IPS-18c (cell line): ENCODE data around the gene RAB5IF.
"Not testable (repeated sequence)": the region's sequence is repeated elsewhere in the genome, so short reads cannot be mapped to it uniquely, and the experiment has no call there.

Experiments used
- H3K4me3 ChIP-seq: 2 replicates; pipeline ENCODE4 v1.7.0; 2013; ENCODE audit warnings: low read depth, mild to moderate bottlenecking, low read length, moderate library complexity; ENCODE audit not compliant: insufficient read depth
- H3K9me3 ChIP-seq: one replicate; pipeline ENCODE4 v1.6.1; 2013; ENCODE audit warnings: mild to moderate bottlenecking, low read length, moderate library complexity; ENCODE audit not compliant: control insufficient read depth, insufficient read depth

The RAB5IF gene

DNA sequence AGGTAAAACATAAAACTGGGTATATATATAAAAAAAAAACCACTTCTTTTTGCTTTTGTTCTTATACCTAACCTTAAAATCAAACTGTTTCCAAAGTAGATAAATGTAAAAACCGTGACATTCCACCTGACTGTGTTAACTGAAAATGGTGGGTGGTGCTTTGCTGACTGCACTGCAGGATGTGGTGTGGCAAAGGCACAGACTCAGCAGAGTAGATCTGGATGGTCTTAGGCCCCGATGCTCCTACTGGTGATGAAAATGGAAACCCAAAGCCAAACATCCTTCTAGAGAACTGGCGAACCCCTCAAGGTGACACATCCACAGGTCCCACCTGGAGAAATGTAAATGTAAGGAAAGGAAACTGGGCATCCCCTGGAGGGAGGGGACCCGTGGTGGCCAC lies 23.3 kb upstream of the RAB5IF start:
- Histone ChIP-seq H3K9me3 (peaks cover 2% of the 10 kb centered on the region), H3K4me3 (no peak overlapping the region)

GRCh38 chr20:36582821-36583220 lies 22.8 kb upstream of the RAB5IF start:
- no peak overlapping the region for H3K4me3 ChIP-seq
- H3K9me3 ChIP-seq = peaks cover 2% of the 10 kb centered on the region

GRCh38 chr20:36584018-36584481 lies 21.5 kb upstream of the RAB5IF start:
- H3K9me3 ChIP-seq = peaks cover 2% of the 10 kb centered on the region

DNA sequence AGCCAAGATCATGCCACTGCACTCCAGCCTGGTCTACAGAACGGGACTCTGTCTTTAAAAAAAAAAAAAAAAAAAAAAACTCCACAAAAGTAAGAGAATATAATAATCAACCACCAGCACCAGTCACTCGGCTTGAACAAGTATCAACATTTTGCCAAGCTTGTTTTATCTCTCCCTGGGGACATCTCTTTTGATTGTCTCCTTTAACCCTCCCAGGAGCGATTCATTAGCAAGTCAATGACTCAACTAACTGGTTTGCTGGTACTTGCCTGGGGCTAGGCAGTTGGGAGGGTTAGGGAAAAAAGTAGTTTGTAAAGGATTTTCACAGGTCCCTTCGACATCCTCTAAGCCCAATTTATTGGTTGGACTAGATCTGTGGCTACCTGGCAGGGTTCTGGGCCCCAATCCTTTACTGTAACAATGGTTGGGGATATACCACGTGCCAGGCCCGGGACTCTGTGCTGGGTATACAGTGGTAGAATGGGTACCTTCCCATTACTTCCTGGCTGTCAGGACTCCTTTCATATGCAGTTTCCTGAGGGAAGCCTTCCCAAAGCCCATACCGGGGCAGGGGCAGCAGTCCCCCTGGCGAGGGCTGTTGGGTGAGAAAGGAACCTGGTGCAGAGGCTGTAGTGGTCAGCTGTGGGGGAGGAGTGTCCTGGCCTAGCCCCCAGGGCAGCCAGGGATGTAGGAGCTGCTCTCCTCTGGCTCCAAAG lies 20.0 kb upstream of the RAB5IF start:
- peak overlapping the region; percentile 25; the same call in 1 of the 2 replicates for H3K4me3 ChIP-seq
- peaks cover 2% of the 10 kb centered on the region for H3K9me3 ChIP-seq

More at GRCh38 chr20:36584018-36584481, 21.5 kb upstream of the RAB5IF start:
- H3K4me3 ChIP-seq = no peak overlapping the region

DNA sequence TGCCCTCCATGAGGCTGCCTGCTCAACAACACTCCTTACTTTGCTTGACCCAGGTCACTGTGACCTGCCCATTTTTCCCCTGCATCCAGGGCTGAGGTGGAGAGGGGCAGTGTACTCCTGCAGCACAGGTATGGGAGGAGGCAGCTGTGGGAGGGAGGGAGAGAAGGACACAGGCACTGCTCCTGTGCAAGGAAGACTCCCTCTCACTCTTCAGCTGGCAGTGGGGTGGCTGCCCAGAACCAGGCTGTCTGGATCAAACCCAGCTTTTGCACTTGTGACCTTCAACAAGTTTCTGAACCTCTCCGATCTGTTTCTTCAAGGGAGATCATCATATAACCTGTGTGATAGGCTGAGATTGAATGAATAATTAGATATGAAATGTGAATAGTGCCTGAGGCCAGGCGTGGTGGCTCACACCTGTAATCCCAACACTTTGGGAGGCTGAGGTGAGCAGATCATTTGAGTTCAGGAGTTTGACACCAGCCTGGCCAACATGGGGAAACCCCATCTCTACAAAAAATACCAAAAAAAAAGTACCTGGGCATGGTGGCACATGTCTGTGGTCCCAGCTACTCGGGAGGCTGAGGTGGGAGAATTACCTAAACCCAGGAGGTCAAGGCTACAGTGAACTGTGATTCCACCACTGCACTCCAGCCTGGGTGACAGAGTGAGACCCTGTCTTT lies 18.1 kb upstream of the RAB5IF start:
- peaks cover 2% of the 10 kb centered on the region for H3K9me3 ChIP-seq
- no peak overlapping the region for H3K4me3 ChIP-seq

DNA sequence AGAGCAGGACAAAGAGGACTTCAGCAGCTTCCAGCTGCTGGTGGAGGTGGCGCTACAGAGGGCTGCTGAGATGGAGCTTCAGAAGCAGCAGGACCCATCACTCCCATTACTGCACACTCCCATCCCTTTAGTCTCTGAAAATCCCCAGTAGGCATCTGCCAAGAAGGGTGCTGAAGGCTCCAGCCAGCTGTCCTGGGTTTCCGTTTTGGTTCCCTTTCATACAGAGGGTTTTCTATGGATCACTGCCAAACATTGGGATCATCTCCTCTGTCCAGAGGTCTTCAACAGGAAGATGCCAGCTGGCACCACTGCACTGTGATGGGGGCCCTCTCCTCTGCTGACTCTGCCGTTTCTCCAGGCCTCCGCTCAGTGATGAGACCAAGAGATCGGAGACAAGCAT lies 14.3 kb upstream of the RAB5IF start:
- no peaks in the 10 kb centered on the region for H3K9me3 ChIP-seq
- H3K4me3 ChIP-seq = no peak overlapping the region

DNA sequence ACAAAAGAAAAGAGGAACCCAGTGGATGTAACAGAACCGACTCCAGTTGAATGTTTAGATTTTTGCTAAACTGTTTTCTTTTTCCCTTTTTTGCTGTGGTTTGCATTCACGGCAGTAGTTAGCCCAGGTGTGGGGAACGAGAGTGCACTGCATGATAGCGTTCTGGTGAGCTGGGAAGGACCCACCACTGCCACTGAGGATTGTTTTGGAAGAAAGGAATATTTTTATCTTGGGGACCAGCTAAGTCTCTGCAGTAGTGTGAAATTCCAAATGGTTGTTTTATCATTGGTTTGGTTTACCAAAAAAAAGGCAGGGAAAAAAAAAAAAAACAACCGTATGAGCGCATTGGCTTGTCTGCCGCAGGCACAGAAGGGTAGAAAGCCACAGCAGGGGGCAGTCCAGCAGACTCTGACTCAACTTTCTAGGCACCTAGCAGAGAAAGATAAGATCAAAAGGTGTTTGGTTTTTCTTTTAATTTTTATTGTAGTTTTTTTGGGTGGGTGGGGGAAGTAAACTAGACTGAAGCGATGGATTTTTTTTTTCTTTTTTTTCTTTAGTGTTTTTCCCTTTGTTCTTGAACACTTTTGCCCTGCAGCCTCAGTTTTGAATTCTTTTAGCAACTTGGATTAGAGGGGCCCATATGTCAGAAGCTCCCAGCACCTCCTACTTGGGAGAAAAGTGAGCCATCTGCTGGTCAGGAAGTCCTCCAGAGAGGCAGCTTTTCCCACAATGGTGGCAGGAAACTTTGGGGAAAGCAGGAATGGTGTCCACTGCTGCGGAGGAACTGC lies 13.5 kb upstream of the RAB5IF start:
- H3K9me3 ChIP-seq = no peaks in the 10 kb centered on the region

DNA sequence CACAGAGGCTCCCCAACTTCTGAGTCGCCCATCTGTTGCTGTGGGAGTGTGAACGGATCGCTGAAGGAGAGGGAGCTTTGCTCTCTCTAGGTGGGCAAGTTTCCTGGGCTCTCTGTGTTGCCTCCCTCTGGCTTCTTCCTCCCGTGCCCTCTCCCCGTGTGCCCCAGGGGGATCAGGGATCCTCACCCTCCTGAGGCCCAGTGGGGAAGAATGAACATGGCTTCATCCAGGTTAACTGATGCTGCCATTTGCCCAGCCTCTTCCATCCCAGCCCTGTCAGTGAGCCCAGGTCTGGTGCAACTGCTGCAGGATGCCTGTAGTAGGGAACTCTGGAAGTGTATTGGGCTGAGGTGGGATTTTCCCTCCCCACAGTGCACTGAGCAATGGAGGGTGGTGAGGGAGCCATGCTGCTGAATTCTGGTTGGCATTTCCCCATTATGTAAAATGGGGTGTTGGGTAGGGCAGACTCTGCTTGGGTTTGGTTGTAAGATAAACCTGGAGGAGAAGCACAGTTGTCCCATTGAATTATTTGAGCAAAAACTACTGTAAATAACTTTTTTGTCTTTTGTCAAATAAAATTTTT lies 12.1 kb upstream of the RAB5IF start:
- Histone ChIP-seq H3K9me3 (no peaks in the 10 kb centered on the region), H3K4me3 (no peak overlapping the region)

More for the DNA sequence above, 13.5 kb upstream of the RAB5IF start:
- no peak overlapping the region for H3K4me3 ChIP-seq

DNA sequence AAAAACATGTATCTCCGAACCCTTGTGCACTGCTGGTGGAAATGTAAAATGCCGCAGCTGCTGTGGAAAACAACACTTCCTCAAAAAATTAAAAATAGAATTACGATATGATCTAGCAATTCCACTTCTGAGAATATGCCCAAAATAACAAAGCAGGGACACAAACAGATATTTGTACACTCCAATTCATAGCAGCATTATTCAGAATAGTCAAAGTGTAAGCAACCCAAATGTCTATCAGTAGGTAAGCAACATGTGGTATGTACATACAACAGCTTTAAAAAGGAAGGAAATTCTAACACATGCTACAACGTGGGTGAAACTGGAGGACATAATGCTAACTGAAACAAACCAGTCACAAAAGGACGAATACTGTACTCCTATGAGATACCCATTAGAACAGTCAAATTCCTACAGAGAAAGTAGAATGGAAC lies 5.7 kb upstream of the RAB5IF start:
- Histone ChIP-seq H3K9me3 (no peaks in the 10 kb centered on the region), H3K4me3 (no peak overlapping the region)

DNA sequence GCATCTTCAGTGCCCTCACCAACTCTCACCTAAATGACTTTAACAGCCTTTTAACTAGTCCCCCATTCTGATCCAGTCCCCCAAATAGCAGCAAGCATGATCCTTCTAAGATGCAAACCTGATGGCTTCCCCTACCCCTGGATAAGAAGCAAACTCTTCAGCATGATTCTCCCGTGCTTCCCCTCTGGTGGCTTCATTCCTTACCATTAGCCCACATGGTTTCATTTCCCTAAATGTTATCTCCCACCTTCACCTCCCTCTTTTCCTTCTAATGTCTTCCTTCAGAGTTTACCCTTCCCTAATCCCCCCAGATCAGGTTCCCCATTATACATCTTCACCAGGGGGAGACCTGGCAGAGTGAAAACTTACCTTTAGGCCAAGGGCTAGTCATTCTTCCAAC lies 4.0 kb upstream of the RAB5IF start:
- H3K9me3 ChIP-seq = no peaks in the 10 kb centered on the region
- H3K4me3 ChIP-seq = no peak overlapping the region

- peak overlapping the region; percentile 2; the same call in 1 of the 2 replicates for H3K4me3 ChIP-seq
- H3K9me3 ChIP-seq = no peaks in the 10 kb centered on the region
Observed at GRCh38 chr20:36604952-36605398, 604 bp upstream of the RAB5IF start.

- H3K4me3 ChIP-seq = peak overlapping the region; percentile 98
- no peaks in the 10 kb centered on the region for H3K9me3 ChIP-seq
Observed at GRCh38 chr20:36606158-36607066, 833 bp downstream of the RAB5IF start.

DNA sequence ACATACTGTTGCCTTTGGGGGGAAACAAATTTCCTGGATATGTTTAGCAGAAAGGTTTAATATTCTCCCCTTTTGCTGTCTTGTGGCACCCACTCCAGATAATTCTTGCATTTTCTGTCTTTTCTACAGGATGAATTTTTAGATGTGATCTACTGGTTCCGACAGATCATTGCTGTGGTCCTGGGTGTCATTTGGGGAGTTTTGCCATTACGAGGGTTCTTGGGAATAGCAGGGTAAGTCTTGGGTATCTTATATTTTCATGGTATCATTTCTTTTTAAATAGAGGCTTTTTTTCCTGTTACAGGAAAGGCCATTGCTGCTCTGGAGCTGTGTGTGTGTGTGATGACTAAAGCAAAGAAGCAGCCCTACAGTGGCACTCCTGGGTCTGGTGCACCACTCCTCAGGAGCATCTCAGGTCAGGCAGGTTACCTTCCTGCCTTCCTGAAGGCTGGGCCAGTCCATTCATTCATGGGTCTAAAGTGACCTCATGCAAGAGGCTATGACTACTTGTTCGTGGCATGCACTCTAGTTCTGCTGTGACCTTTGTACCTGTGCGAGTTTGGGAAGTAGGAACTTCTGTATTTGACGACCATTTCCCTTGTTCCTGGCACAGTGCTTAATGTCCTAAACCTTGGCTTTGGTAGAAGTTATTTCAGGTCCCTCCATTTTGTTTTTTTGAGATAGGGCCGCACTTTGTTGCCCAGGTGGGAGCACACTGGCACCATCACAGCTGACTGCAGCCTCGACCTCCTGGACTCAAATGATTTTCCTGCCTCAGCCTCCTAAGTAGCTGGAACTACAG lies 2.2 kb downstream of the RAB5IF start:
- H3K9me3 ChIP-seq = no peaks in the 10 kb centered on the region
- H3K4me3 ChIP-seq = no peak overlapping the region

DNA sequence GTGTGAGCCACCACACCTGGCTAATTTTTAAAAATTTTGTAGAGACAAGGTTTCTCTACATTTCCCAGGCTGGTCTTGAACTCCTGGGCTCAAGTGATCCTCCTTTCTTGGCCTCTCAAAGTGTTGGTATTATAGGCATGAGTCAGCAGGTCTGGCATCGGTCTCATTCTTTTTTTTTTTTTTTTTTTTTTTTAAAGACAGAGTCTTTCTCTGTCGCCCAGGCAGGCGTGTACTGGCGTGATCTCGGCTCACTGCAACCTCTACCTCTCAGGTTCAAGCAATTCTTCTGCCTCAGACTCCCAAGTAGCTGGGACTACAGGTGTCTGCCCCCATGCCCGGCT lies 2.8 kb downstream of the RAB5IF start:
- H3K4me3 ChIP-seq, H3K9me3 ChIP-seq: not testable (repeated sequence)

DNA sequence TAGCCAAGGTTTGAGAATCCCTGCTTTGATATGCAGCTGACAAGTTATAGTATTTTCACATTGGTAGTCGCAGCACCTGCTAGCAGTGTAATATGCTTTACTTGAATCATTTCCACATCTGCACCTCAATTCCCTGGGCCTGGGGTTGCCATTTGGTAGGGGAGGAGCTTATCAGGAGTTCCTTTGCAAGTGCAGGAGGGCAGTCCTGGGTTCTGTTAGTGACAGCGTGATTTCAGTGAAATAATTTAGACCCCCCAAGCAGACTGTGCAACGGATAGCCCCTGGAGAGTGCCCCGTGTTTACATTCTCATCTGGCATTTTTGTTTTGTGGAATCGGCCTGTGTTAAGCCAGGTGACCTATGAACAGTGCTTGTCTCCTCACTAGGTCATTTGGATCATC lies 6.0 kb downstream of the RAB5IF start:
- Histone ChIP-seq H3K9me3 (no peaks in the 10 kb centered on the region), H3K4me3 (no peak overlapping the region)

DNA sequence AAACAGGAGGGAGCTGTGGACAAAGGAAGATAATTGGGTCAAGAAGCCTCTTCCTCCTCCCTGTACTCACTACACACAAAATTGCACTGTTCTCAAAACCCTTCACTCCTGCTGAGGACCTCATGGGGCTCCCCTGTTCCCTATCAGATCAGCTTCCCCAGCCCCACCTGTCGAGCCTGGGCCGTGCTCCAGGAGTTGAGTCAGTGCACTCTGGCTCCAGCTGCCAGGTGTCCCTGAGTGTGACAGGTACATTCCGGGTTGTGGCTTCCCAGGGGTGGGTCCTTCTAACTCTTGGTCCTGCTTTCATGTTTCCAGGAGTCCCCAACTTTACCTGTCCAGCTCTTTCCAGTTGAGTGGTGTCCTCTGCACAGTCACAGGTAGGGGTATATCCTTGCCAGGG lies 8.4 kb downstream of the RAB5IF start:
- Histone ChIP-seq H3K9me3 (no peaks in the 10 kb centered on the region), H3K4me3 (no peak overlapping the region)
